OCI-LY7 (cell line): ENCODE measurements around the gene FBN1. TPM values are rescaled to one million over a fixed set of nuclear protein-coding genes. Genes with fewer than 3 reads are reported as not detected.

Source experiments
- BruUV-seq: library from RNA; stranded (reverse); fragments of 400-500 nt; replicated peaks from 2 replicates; lab custom pipeline; 2021; lab: Mats Ljungman, UMichigan
- CTCF ChIA-PET: fragments of 300-600 bp; sonication (Branson Sonifier 250); formaldehyde crosslinking; loops from one replicate; lab custom pipeline; 2022; ENCODE audit warnings: antibody characterized with exemption; ENCODE audit not compliant: unreplicated experiment; lab: Charles Lee
- POLR2A ChIA-PET: fragments of 300-600 bp; sonication (Branson Sonifier 250); formaldehyde crosslinking; loops from one replicate; lab custom pipeline; 2022; ENCODE audit warnings: antibody characterized with exemption; lab: Charles Lee
- DNase-seq: peaks from one replicate; pipeline ENCODE4 v3.0.0-alpha.2; 2015; ENCODE audit warnings: low spot score
- H2AFZ ChIP-seq: fragments of 200-600 bp; sonication (generic), shearing (Covaris generic); 2 replicates; pipeline ENCODE4 v1.6.1; 2014; ENCODE audit warnings: mild to moderate bottlenecking, antibody characterized with exemption, low read length, moderate library complexity
- H3K27ac ChIP-seq: fragments of 200-600 bp; sonication (generic); 2 replicates; pipeline ENCODE4 v1.5.1; 2014; ENCODE audit warnings: mixed run types, low read depth, mild to moderate bottlenecking, moderate library complexity, low read length, inconsistent platforms; ENCODE audit not compliant: poor library complexity, severe bottlenecking
- H3K36me3 ChIP-seq: fragments of 200-600 bp; sonication (generic); 2 replicates; pipeline ENCODE4 v1.6.1; 2014; ENCODE audit warnings: mild to moderate bottlenecking, antibody characterized with exemption, low read length, moderate library complexity, mixed read lengths; ENCODE audit not compliant: insufficient read depth
- H3K4me1 ChIP-seq: fragments of 200-600 bp; sonication (generic); 2 replicates; pipeline ENCODE4 v1.5.1; 2014; ENCODE audit warnings: mild to moderate bottlenecking, low read length; ENCODE audit not compliant: insufficient read depth, poor library complexity, severe bottlenecking
- H3K4me2 ChIP-seq: fragments of 200-600 bp; sonication (generic); 2 replicates; pipeline ENCODE4 v1.6.1; 2014; ENCODE audit warnings: mild to moderate bottlenecking, low read length
- H3K4me3 ChIP-seq: fragments of 200-600 bp; sonication (generic); 2 replicates; pipeline ENCODE4 v1.5.1; 2014; ENCODE audit warnings: mild to moderate bottlenecking, low read depth, low read length; ENCODE audit not compliant: poor library complexity, severe bottlenecking
- H3K79me2 ChIP-seq: fragments of 200-600 bp; sonication (generic); 2 replicates; pipeline ENCODE4 v1.6.1; 2016; ENCODE audit warnings: low read depth, mild to moderate bottlenecking, low read length, moderate library complexity, mixed read lengths; ENCODE audit not compliant: insufficient read depth
- H3K9me2 ChIP-seq: fragments of 200-600 bp; sonication (generic); 2 replicates; pipeline ENCODE4 v1.6.1; 2016; ENCODE audit warnings: mild to moderate bottlenecking, low read length, mixed read lengths; ENCODE audit not compliant: insufficient read depth
- H3K9me3 ChIP-seq: fragments of 200-600 bp; sonication (generic); 2 replicates; pipeline ENCODE4 v1.6.1; 2014; ENCODE audit warnings: mild to moderate bottlenecking, mixed run types, low read length, mixed read lengths
- H4K20me1 ChIP-seq: fragments of 200-600 bp; sonication (generic); 2 replicates; pipeline ENCODE4 v1.6.1; 2014; ENCODE audit warnings: mild to moderate bottlenecking, antibody characterized with exemption, low read length, moderate library complexity, mixed read lengths; ENCODE audit not compliant: insufficient read depth
- EZH2phosphoT487 ChIP-seq: fragments of 200-600 bp; sonication (generic); IDR thresholded peaks from 2 replicates; pipeline ENCODE4 v1.6.1; 2018; ENCODE audit warnings: low read depth, borderline replicate concordance, mild to moderate bottlenecking, mixed run types, antibody characterized with exemption, low read length, moderate library complexity, mixed read lengths
- intact Hi-C: fragments of 100-400 bp; cut with micrococcal nuclease; formaldehyde crosslinking; loops from one replicate; pipeline ENCODE4 v1.10.0; 2022; ENCODE audit not compliant: unreplicated experiment
- total RNA-seq, 2 experiments: library from RNA; depleted of rRNA in 1 of 2; stranded (reverse); fragments of >200 nt in 1 of 2; shearing (Covaris generic) in 1 of 2; gene quantifications; 2 replicates each; pipeline ENCODE4 v1.2.3, GENCODE V29; 2014 to 2022
- TF ChIP-seq, protein P1 (sequence below): fragments of 200-600 bp; sonication (generic); conservative IDR thresholded peaks from 2 replicates; pipeline ENCODE4 v1.5.1; 2014; ENCODE audit warnings: mild to moderate bottlenecking, antibody characterized with exemption, low read length, moderate library complexity, mixed read lengths

FBN1 gene
- total RNA-seq, 2 experiments from 2014 or later, result 0.68 to 1.0 TPM

DNA sequence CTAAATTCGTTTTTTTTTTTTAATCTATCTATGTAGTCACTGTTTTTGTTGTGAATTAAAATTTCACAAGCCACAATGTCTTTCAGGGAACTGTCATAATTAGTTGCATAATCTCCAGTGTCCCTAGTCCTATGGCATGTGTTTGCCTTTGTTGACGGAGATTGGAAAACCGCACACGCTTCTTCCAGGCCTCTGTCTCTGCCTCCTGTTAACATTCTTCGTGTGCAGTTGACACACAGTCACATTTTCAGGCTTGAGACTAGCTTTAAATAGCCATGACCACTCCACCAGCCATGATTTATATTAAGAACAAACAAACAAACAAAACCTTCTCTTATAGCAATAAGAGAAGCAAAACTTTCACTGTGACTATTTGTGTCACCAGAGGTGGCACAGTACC is 174.4 kb downstream of the FBN1 start:
- no peaks in the 10 kb centered on the region for H3K36me3 ChIP-seq
- H2AFZ ChIP-seq, result no peak overlapping the region
- H3K4me3 ChIP-seq, result no peak overlapping the region
- no peaks in the 10 kb centered on the region for H4K20me1 ChIP-seq
- CTCF ChIA-PET, result no interaction called here
- TF ChIP-seq, protein P1, sequence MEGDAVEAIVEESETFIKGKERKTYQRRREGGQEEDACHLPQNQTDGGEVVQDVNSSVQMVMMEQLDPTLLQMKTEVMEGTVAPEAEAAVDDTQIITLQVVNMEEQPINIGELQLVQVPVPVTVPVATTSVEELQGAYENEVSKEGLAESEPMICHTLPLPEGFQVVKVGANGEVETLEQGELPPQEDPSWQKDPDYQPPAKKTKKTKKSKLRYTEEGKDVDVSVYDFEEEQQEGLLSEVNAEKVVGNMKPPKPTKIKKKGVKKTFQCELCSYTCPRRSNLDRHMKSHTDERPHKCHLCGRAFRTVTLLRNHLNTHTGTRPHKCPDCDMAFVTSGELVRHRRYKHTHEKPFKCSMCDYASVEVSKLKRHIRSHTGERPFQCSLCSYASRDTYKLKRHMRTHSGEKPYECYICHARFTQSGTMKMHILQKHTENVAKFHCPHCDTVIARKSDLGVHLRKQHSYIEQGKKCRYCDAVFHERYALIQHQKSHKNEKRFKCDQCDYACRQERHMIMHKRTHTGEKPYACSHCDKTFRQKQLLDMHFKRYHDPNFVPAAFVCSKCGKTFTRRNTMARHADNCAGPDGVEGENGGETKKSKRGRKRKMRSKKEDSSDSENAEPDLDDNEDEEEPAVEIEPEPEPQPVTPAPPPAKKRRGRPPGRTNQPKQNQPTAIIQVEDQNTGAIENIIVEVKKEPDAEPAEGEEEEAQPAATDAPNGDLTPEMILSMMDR, result no peak
- TF ChIP-seq EZH2phosphoT487, result no peak
- H3K79me2 ChIP-seq, result no peaks in the 10 kb centered on the region
- DNase-seq, result no peak
- POLR2A ChIA-PET, result interaction anchor here (0.6 kb wide), 1 partner anchor 1347 kb away, joined by 3 read pairs; no protein-coding TSS in a partner anchor
- no peaks in the 10 kb centered on the region for H3K9me2 ChIP-seq
- H3K4me1 ChIP-seq, result no peaks in the 10 kb centered on the region
- H3K4me2 ChIP-seq, result no peak overlapping the region
- no TSS peak for BruUV-seq
- H3K27ac ChIP-seq, result no peak overlapping the region
- H3K9me3 ChIP-seq, result no peaks in the 10 kb centered on the region
- intact Hi-C loops, result no loop called here

GRCh38 chr15:48470096-48470495 is 175.4 kb downstream of the FBN1 start:
- BruUV-seq, result no TSS peak
- Histone ChIP-seq H3K27ac (no peak overlapping the region), H2AFZ (no peak overlapping the region), H3K79me2 (no peaks in the 10 kb centered on the region), H3K4me3 (no peak overlapping the region), H4K20me1 (no peaks in the 10 kb centered on the region), H3K36me3 (no peaks in the 10 kb centered on the region), H3K4me2 (no peak overlapping the region), H3K9me3 (no peaks in the 10 kb centered on the region), H3K9me2 (no peaks in the 10 kb centered on the region), H3K4me1 (no peaks in the 10 kb centered on the region)
- CTCF ChIA-PET, result no interaction called here
- POLR2A ChIA-PET, result interaction anchor here (0.9 kb wide), 1 partner anchor 8 kb away, joined by 6 read pairs; no protein-coding TSS in a partner anchor
- TF ChIP-seq EZH2phosphoT487, result no peak
- TF ChIP-seq, protein P1, result no peak
- DNase-seq, result no peak
- intact Hi-C loops, result no loop called here

- intact Hi-C loops, result no loop called here
- no peak overlapping the region for H2AFZ ChIP-seq
- BruUV-seq, result no TSS peak
- H3K4me1 ChIP-seq, result no peaks in the 10 kb centered on the region
- no peaks in the 10 kb centered on the region for H3K79me2 ChIP-seq
- no peaks in the 10 kb centered on the region for H4K20me1 ChIP-seq
- DNase-seq, result no peak
- no peak overlapping the region for H3K4me3 ChIP-seq
- TF ChIP-seq EZH2phosphoT487, result no peak
- no peak overlapping the region for H3K4me2 ChIP-seq
- no peaks in the 10 kb centered on the region for H3K9me2 ChIP-seq
- no peaks in the 10 kb centered on the region for H3K9me3 ChIP-seq
- no peak overlapping the region for H3K27ac ChIP-seq
- POLR2A ChIA-PET, result interaction anchor here (0.9 kb wide), 1 partner anchor 8 kb away, joined by 6 read pairs; no protein-coding TSS in a partner anchor
- no peaks in the 10 kb centered on the region for H3K36me3 ChIP-seq
- CTCF ChIA-PET, result no interaction called here
Measured at GRCh38 chr15:48469681-48470080, 175.8 kb downstream of the FBN1 start.
